ENCODE data around the gene MERTK. TPM values are rescaled to one million over a fixed set of nuclear protein-coding genes. Genes with fewer than 3 reads are reported as not detected.

The MERTK gene
- total RNA-seq, 1 experiment from 2014 or later: 39.2 TPM

GRCh38 chr2:111946294-111947114, 48.1 kb downstream of the MERTK start:
- Histone ChIP-seq H3K4me1 (peaks cover 38% of the 10 kb centered on the region), H3K4me3 (ENCODE audit: low read depth, low read length) (no peak overlapping the region), H3K9me3 (no peaks in the 10 kb centered on the region), H3K27me3 (replicated peaks; ENCODE audit: control insufficient read depth, insufficient read depth, low read length) (no peaks in the 10 kb centered on the region), H3K36me3 (ENCODE audit: control insufficient read depth, insufficient read depth, low read length) (peaks cover 6% of the 10 kb centered on the region; the same call in 1 of the 2 replicates)
- Mint-ChIP-seq H3K4me3 (ENCODE audit: unreplicated experiment) (peak overlapping the region; percentile 66), H3K27me3 (ENCODE audit: insufficient read depth, unreplicated experiment) (no peaks in the 10 kb centered on the region), H3K4me1 (ENCODE audit: low read depth, unreplicated experiment) (peaks cover 58% of the 10 kb centered on the region), H3K27ac (ENCODE audit: unreplicated experiment) (peak overlapping the region; percentile 73), H3K36me3 (ENCODE audit: insufficient read depth, unreplicated experiment) (peaks cover 52% of the 10 kb centered on the region), H3K9me3 (ENCODE audit: unreplicated experiment) (no peaks in the 10 kb centered on the region)
- BruUV-seq (replicated peaks): TSS peak; percentile 85
- peak; percentile 87 for DNase-seq
- CTCF ChIA-PET: interaction anchor here (0.6 to 1.3 kb wide), 4 partner anchors 42 to 101 kb away, joined by 3 to 9 read pairs (median 4); partner anchors contain the start of gene MERTK
- intact Hi-C loops (cut with micrococcal nuclease; ENCODE audit: unreplicated experiment): loop anchor here (1.0 to 2.0 kb wide), 5 partner anchors 13 to 108 kb away; partner anchors contain the start of genes MERTK and TMEM87B
- no peak for TF ChIP-seq CTCF (IDR thresholded peaks at IDR 0.05; ENCODE audit: insufficient read depth in 1 of 2, low read depth in 1 of 2, low read length in 1 of 2, severe bottlenecking in 1 of 2, unreplicated experiment in 1 of 2)
- POLR2A ChIA-PET: interaction anchor here (1.2 to 1.3 kb wide), 2 partner anchors 22 to 40 kb away, joined by 3 read pairs; no protein-coding TSS in a partner anchor

GRCh38 chr2:111947219-111947618, 48.8 kb downstream of the MERTK start:
- Mint-ChIP-seq H3K27ac (ENCODE audit: unreplicated experiment) (peak overlapping the region; percentile 73), H3K4me1 (ENCODE audit: low read depth, unreplicated experiment) (peaks cover 51% of the 10 kb centered on the region), H3K4me3 (ENCODE audit: unreplicated experiment) (peak overlapping the region; percentile 66), H3K36me3 (ENCODE audit: insufficient read depth, unreplicated experiment) (peaks cover 54% of the 10 kb centered on the region), H3K27me3 (ENCODE audit: insufficient read depth, unreplicated experiment) (no peaks in the 10 kb centered on the region), H3K9me3 (ENCODE audit: unreplicated experiment) (no peaks in the 10 kb centered on the region)
- no peaks in the 10 kb centered on the region for H3K27me3 ChIP-seq (replicated peaks; ENCODE audit: control insufficient read depth, insufficient read depth, low read length)
- TF ChIP-seq CTCF (IDR thresholded peaks at IDR 0.05; ENCODE audit: insufficient read depth in 1 of 2, low read depth in 1 of 2, low read length in 1 of 2, severe bottlenecking in 1 of 2, unreplicated experiment in 1 of 2): no peak
- H3K4me1 ChIP-seq: peaks cover 38% of the 10 kb centered on the region
- intact Hi-C loops (cut with micrococcal nuclease; ENCODE audit: unreplicated experiment): loop anchor here (2.0 kb wide), 1 partner anchor 108 kb away; the partner anchor contains the start of gene TMEM87B
- no peak for DNase-seq
- BruUV-seq (replicated peaks): no TSS peak
- CTCF ChIA-PET: interaction anchor here (1.1 kb wide), 1 partner anchor 100 kb away, joined by 5 read pairs; no protein-coding TSS in a partner anchor
- POLR2A ChIA-PET: interaction anchor here (1.2 kb wide), 1 partner anchor 39 kb away, joined by 3 read pairs; no protein-coding TSS in a partner anchor
- H3K4me3 ChIP-seq (ENCODE audit: low read depth, low read length): no peak overlapping the region
- no peaks in the 10 kb centered on the region for H3K9me3 ChIP-seq
- peaks cover 7% of the 10 kb centered on the region for H3K36me3 ChIP-seq (ENCODE audit: control insufficient read depth, insufficient read depth, low read length)

GRCh38 chr2:111948832-111949231, 50.4 kb downstream of the MERTK start:
- BruUV-seq (replicated peaks): no TSS peak
- ChIA-PET POLR2A (no interaction called here), CTCF (no interaction called here)
- Histone ChIP-seq H3K9me3 (no peaks in the 10 kb centered on the region), H3K27me3 (replicated peaks; ENCODE audit: control insufficient read depth, insufficient read depth, low read length) (no peaks in the 10 kb centered on the region), H3K36me3 (ENCODE audit: control insufficient read depth, insufficient read depth, low read length) (peaks cover 8% of the 10 kb centered on the region), H3K4me1 (peaks cover 38% of the 10 kb centered on the region), H3K4me3 (ENCODE audit: low read depth, low read length) (no peak overlapping the region)
- Mint-ChIP-seq H3K36me3 (ENCODE audit: insufficient read depth, unreplicated experiment) (peaks cover 69% of the 10 kb centered on the region), H3K27me3 (ENCODE audit: insufficient read depth, unreplicated experiment) (no peaks in the 10 kb centered on the region), H3K4me1 (ENCODE audit: low read depth, unreplicated experiment) (peaks cover 50% of the 10 kb centered on the region), H3K9me3 (ENCODE audit: unreplicated experiment) (no peaks in the 10 kb centered on the region), H3K27ac (ENCODE audit: unreplicated experiment) (peak overlapping the region; percentile 73), H3K4me3 (ENCODE audit: unreplicated experiment) (peak overlapping the region; percentile 8)
- intact Hi-C loops (cut with micrococcal nuclease; ENCODE audit: unreplicated experiment): no loop called here
- DNase-seq: no peak
- no peak for TF ChIP-seq CTCF (IDR thresholded peaks at IDR 0.05; ENCODE audit: insufficient read depth in 1 of 2, low read depth in 1 of 2, low read length in 1 of 2, severe bottlenecking in 1 of 2, unreplicated experiment in 1 of 2)

Data from Caco-2 (cell line).